SU-DHL-6 (cell line): ENCODE results near the gene EPM2AIP1.

Experiments used
- H2AFZ ChIP-seq: fragments of 200-600 bp; sonication (generic); 2 replicates; pipeline ENCODE4 v1.6.1; 2014; ENCODE audit warnings: low read depth, mild to moderate bottlenecking, moderate library complexity, mixed read lengths, antibody characterized with exemption, low read length; ENCODE audit not compliant: severe bottlenecking
- H3F3A ChIP-seq: fragments of 200-600 bp; shearing (Covaris generic); 2 replicates; pipeline ENCODE4 v1.6.0; 2016; ENCODE audit warnings: antibody characterized with exemption, mild to moderate bottlenecking; ENCODE audit not compliant: insufficient read depth
- H3K27ac ChIP-seq: fragments of 200-600 bp; sonication (generic); 2 replicates; pipeline ENCODE4 v1.5.1; 2016; ENCODE audit warnings: low read depth, mild to moderate bottlenecking, low read length, moderate library complexity, mixed read lengths
- H3K27me3 ChIP-seq: fragments of 200-600 bp; sonication (generic), shearing (Covaris generic); 2 replicates; pipeline ENCODE4 v1.6.0; 2014; ENCODE audit warnings: mild to moderate bottlenecking, low read length
- H3K36me3 ChIP-seq: fragments of 200-600 bp; sonication (generic); 2 replicates; pipeline ENCODE4 v1.6.1; 2014; ENCODE audit warnings: mild to moderate bottlenecking, low read length, mixed read lengths
- H3K4me2 ChIP-seq: fragments of 300-600, 200-600 bp; shearing (Covaris generic), sonication (generic); 2 replicates; pipeline ENCODE4 v1.6.0; 2014; ENCODE audit warnings: low read length, low read depth, mild to moderate bottlenecking; ENCODE audit not compliant: poor library complexity, severe bottlenecking
- H3K4me3 ChIP-seq: fragments of 200-600 bp; sonication (generic); 2 replicates; pipeline ENCODE4 v1.5.1; 2014; ENCODE audit warnings: antibody characterized with exemption, low read length, mild to moderate bottlenecking, mixed read lengths; ENCODE audit not compliant: insufficient read depth, poor library complexity, severe bottlenecking
- H3K79me2 ChIP-seq: fragments of 200-600 bp; sonication (generic); 2 replicates; pipeline ENCODE4 v1.6.1; 2014; ENCODE audit warnings: mild to moderate bottlenecking, low read length, moderate library complexity; ENCODE audit not compliant: insufficient read depth
- H3K9ac ChIP-seq: fragments of 200-600 bp; sonication (generic); 2 replicates; pipeline ENCODE4 v1.7.0; 2014; ENCODE audit warnings: mild to moderate bottlenecking, low read length
- H3K9me2 ChIP-seq: fragments of 200-600 bp; sonication (generic); replicated peaks from 2 replicates; pipeline ENCODE4 v1.6.1; 2014; ENCODE audit warnings: low read length; ENCODE audit not compliant: insufficient read depth
- H3K9me3 ChIP-seq: fragments of 200-600 bp; sonication (generic); 2 replicates; pipeline ENCODE4 v1.6.1; 2014; ENCODE audit warnings: low read length, mixed read lengths; ENCODE audit not compliant: insufficient read depth
- H4K20me1 ChIP-seq: fragments of 200-600 bp; sonication (generic); 2 replicates; pipeline ENCODE4 v1.6.1; 2014; ENCODE audit warnings: low read depth, mild to moderate bottlenecking, antibody characterized with exemption, low read length, moderate library complexity, mixed read lengths
- CTCF ChIP-seq: fragments of 200-600 bp; sonication (generic); IDR thresholded peaks from one replicate; pipeline ENCODE4 v1.5.1; 2017; ENCODE audit warnings: antibody characterized with exemption, mild to moderate bottlenecking, low read length, moderate library complexity; ENCODE audit not compliant: insufficient read depth, poor library complexity, severe bottlenecking
- EZH2phosphoT487 ChIP-seq: fragments of 200-600 bp; sonication (generic), shearing (Covaris generic); conservative IDR thresholded peaks from 2 replicates; pipeline ENCODE4 v1.6.1; 2018; ENCODE audit warnings: mild to moderate bottlenecking, antibody characterized with exemption, low read length, moderate library complexity, mixed read lengths

Gene EPM2AIP1

DNA sequence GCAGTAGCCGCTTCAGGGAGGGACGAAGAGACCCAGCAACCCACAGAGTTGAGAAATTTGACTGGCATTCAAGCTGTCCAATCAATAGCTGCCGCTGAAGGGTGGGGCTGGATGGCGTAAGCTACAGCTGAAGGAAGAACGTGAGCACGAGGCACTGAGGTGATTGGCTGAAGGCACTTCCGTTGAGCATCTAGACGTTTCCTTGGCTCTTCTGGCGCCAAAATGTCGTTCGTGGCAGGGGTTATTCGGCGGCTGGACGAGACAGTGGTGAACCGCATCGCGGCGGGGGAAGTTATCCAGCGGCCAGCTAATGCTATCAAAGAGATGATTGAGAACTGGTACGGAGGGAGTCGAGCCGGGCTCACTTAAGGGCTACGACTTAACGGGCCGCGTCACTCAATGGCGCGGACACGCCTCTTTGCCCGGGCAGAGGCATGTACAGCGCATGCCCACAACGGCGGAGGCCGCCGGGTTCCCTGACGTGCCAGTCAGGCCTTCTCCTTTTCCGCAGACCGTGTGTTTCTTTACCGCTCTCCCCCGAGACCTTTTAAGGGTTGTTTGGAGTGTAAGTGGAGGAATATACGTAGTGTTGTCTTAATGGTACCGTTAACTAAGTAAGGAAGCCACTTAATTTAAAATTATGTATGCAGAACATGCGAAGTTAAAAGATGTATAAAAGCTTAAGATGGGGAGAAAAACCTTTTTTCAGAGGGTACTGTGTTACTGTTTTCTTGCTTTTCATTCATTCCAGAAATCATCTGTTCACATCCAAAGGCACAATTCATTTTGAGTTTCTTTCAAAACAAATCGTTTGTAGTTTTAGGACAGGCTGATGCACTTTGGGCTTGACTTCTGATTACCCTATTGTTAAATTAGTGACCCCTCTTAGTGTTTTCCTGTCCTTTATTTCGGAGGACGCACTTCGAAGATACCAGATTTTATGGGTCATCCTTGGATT, 674 bp upstream of the EPM2AIP1 start, which contains the start of gene MLH1:
MLH1 (plus strand) TSS at position 193 of the 958 bp plus-strand sequence; CDS start at position 223, 30 bp downstream.
- Histone ChIP-seq H3K36me3 (peaks cover 44% of the 10 kb centered on the region), H4K20me1 (peaks cover 13% of the 10 kb centered on the region), H3K9me2 (no peaks in the 10 kb centered on the region), H2AFZ (peak within 1 kb of the TSS; percentile 66), H3K79me2 (peaks cover 74% of the 10 kb centered on the region), H3K27ac (peak within 1 kb of the TSS; percentile 85), H3K4me2 (peak within 1 kb of the TSS; percentile 95), H3K9me3 (no peaks in the 10 kb centered on the region), H3K4me3 (peak within 1 kb of the TSS; percentile 78), H3K27me3 (no peaks in the 10 kb centered on the region), H3K9ac (peak within 1 kb of the TSS; percentile 78), H3F3A (0 out of 2 replicates have a peak, but pooled peaks cover 9% of the 10 kb centered on the region)
- TF ChIP-seq CTCF, result no peak
- no peak for TF ChIP-seq EZH2phosphoT487

- H3K27ac ChIP-seq, result peak overlapping the region; percentile 78
- peaks cover 72% of the 10 kb centered on the region for H3K79me2 ChIP-seq
- H3K9ac ChIP-seq, result peak overlapping the region; percentile 78
- peaks cover 41% of the 10 kb centered on the region for H3K36me3 ChIP-seq
- TF ChIP-seq CTCF, result no peak
- no peak for TF ChIP-seq EZH2phosphoT487
- H4K20me1 ChIP-seq, result peaks cover 13% of the 10 kb centered on the region
- H3K4me3 ChIP-seq, result peak overlapping the region; percentile 78
- no peaks in the 10 kb centered on the region for H3K27me3 ChIP-seq
- peak overlapping the region; percentile 24 for H2AFZ ChIP-seq
- no peaks in the 10 kb centered on the region for H3K9me2 ChIP-seq
- peak overlapping the region; percentile 94 for H3K4me2 ChIP-seq
- 0 out of 2 replicates have a peak, but pooled peaks cover 11% of the 10 kb centered on the region for H3F3A ChIP-seq
- no peaks in the 10 kb centered on the region for H3K9me3 ChIP-seq
Observed at GRCh38 chr3:36991923-36992805, 767 bp downstream of the EPM2AIP1 start.

DNA sequence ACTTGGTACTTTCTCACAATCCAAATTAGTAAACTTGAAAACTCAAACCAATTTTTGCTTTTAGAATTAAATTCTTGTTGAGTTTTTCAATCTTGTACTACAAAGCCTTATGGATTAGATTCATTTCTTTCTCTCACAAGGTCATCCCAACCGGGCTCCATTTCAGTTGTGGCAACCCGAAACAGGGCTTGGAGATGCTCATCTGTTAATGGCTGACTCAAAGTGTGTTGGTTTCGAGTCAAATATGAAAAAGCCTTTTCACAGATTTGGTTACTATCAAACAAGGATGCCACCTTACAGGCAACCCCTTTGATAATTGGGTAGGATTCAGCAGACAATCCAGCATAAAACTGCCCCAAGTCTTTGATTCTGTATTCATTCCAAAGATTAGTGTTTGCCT, 1.8 kb downstream of the EPM2AIP1 start:
- H3K4me3 ChIP-seq, result peak overlapping the region; percentile 78
- H3K27me3 ChIP-seq, result no peaks in the 10 kb centered on the region
- peak overlapping the region; percentile 11; the same call in 1 of the 2 replicates for H3K27ac ChIP-seq
- H3K36me3 ChIP-seq, result peaks cover 33% of the 10 kb centered on the region
- no peak overlapping the region for H2AFZ ChIP-seq
- peak overlapping the region; percentile 78 for H3K9ac ChIP-seq
- H4K20me1 ChIP-seq, result peaks cover 13% of the 10 kb centered on the region
- no peaks in the 10 kb centered on the region for H3K9me3 ChIP-seq
- H3K4me2 ChIP-seq, result peak overlapping the region; percentile 94
- H3K79me2 ChIP-seq, result peaks cover 62% of the 10 kb centered on the region
- H3F3A ChIP-seq, result 0 out of 2 replicates have a peak, but pooled peaks cover 11% of the 10 kb centered on the region
- TF ChIP-seq CTCF, result no peak
- no peak for TF ChIP-seq EZH2phosphoT487
- H3K9me2 ChIP-seq, result no peaks in the 10 kb centered on the region
